Right lung (tissue), 10 donors: ENCODE results near the gene SPOP. TPM values are rescaled to one million over a fixed set of nuclear protein-coding genes. Genes with fewer than 3 reads are reported as not detected.
"Not testable (repeated sequence)": the region's sequence is repeated elsewhere in the genome, so short reads cannot be mapped to it uniquely, and the experiment has no call there.

ENCODE experiments used
- DNase-seq, 2 donors: peaks; one replicate each; pipeline ENCODE4 v3.0.0-alpha.2; 2013
- long read RNA-seq, 8 donors: transcript quantifications; one replicate each; lab custom pipeline, GENCODE V29; 2026
- polyA plus RNA-seq, 5 donors: library from polyadenylated mRNA; unstranded; fragments of 120-200 nt; gene quantifications; one replicate each; pipeline versions ENCODE4 v1.2.1 to v1.2.3, GENCODE V29; 2013; ENCODE audit warnings: inconsistent platforms in 1 of 5, low replicate concordance in 1 of 5; ENCODE audit not compliant: insufficient read length in 5 of 5, insufficient read depth in 1 of 5

SPOP gene
- polyA plus RNA-seq: 10 to 100 TPM; 67.8 to 86.0 (median 73.8) TPM
- long read RNA-seq, donor 1, transcript SPOP-222 (2 exons, 421 nt): minor isoform, 16 of 119 reads
- long read RNA-seq, donor 1, transcript SPOP-221 (1 exons, 2,135 nt): major isoform, 74 of 119 reads
- long read RNA-seq, donor 1, transcript SPOP-206 (10 exons, 1,865 nt): minor isoform, 20 of 119 reads
- long read RNA-seq, donor 1, partial matches to known transcripts: 5 of 119 reads
- long read RNA-seq, donor 1, other reads (novel, unspliced or antisense): 0 of 119 reads
- long read RNA-seq, donor 2, transcript SPOP-221 (1 exons, 2,135 nt): major isoform, 23 of 51 reads
- long read RNA-seq, donor 2, transcript SPOP-206 (10 exons, 1,865 nt): minor isoform, 20 of 51 reads
- long read RNA-seq, donor 2, partial matches to known transcripts: 5 of 51 reads
- long read RNA-seq, donor 2, other reads (novel, unspliced or antisense): 0 of 51 reads
- long read RNA-seq, donor 3, transcript SPOP-222 (2 exons, 421 nt): minor isoform, 5 of 86 reads
- long read RNA-seq, donor 3, transcript SPOP-206 (10 exons, 1,865 nt): minor isoform, 17 of 86 reads
- long read RNA-seq, donor 3, transcript SPOP-221 (1 exons, 2,135 nt): major isoform, 52 of 86 reads
- long read RNA-seq, donor 3, partial matches to known transcripts: 7 of 86 reads
- long read RNA-seq, donor 3, other reads (novel, unspliced or antisense): 0 of 86 reads
- long read RNA-seq, donor 4, transcript SPOP-206 (10 exons, 1,865 nt): minor isoform, 16 of 65 reads
- long read RNA-seq, donor 4, transcript SPOP-222 (2 exons, 421 nt): minor isoform, 8 of 65 reads
- long read RNA-seq, donor 4, transcript SPOP-221 (1 exons, 2,135 nt): major isoform, 38 of 65 reads
- long read RNA-seq, donor 4, partial matches to known transcripts: 0 of 65 reads
- long read RNA-seq, donor 4, other reads (novel, unspliced or antisense): 0 of 65 reads
- long read RNA-seq, donor 5, transcript SPOP-221 (1 exons, 2,135 nt): major isoform, 30 of 80 reads
- long read RNA-seq, donor 5, transcript SPOP-222 (2 exons, 421 nt): minor isoform, 17 of 80 reads
- long read RNA-seq, donor 5, transcript SPOP-206 (10 exons, 1,865 nt): minor isoform, 22 of 80 reads
- long read RNA-seq, donor 5, partial matches to known transcripts: 11 of 80 reads
- long read RNA-seq, donor 5, other reads (novel, unspliced or antisense): 0 of 80 reads
- long read RNA-seq, donor 6, transcript SPOP-222 (2 exons, 421 nt): minor isoform, 13 of 63 reads
- long read RNA-seq, donor 6, transcript SPOP-206 (10 exons, 1,865 nt): minor isoform, 18 of 63 reads
- long read RNA-seq, donor 6, transcript SPOP-221 (1 exons, 2,135 nt): major isoform, 30 of 63 reads
- long read RNA-seq, donor 6, partial matches to known transcripts: 0 of 63 reads
- long read RNA-seq, donor 6, other reads (novel, unspliced or antisense): 0 of 63 reads
- long read RNA-seq, donor 7, transcript SPOP-221 (1 exons, 2,135 nt): minor isoform, 16 of 66 reads
- long read RNA-seq, donor 7, transcript SPOP-222 (2 exons, 421 nt): minor isoform, 13 of 66 reads
- long read RNA-seq, donor 7, transcript SPOP-206 (10 exons, 1,865 nt): major isoform, 28 of 66 reads
- long read RNA-seq, donor 7, partial matches to known transcripts: 0 of 66 reads
- long read RNA-seq, donor 7, other reads (novel, unspliced or antisense): 5 of 66 reads
- long read RNA-seq, donor 8, transcript SPOP-221 (1 exons, 2,135 nt): major isoform, 15 of 33 reads
- long read RNA-seq, donor 8, transcript SPOP-206 (10 exons, 1,865 nt): minor isoform, 13 of 33 reads
- long read RNA-seq, donor 8, transcript SPOP-222 (2 exons, 421 nt): minor isoform, 5 of 33 reads
- long read RNA-seq, donor 8, partial matches to known transcripts: 0 of 33 reads
- long read RNA-seq, donor 8, other reads (novel, unspliced or antisense): 0 of 33 reads

DNA sequence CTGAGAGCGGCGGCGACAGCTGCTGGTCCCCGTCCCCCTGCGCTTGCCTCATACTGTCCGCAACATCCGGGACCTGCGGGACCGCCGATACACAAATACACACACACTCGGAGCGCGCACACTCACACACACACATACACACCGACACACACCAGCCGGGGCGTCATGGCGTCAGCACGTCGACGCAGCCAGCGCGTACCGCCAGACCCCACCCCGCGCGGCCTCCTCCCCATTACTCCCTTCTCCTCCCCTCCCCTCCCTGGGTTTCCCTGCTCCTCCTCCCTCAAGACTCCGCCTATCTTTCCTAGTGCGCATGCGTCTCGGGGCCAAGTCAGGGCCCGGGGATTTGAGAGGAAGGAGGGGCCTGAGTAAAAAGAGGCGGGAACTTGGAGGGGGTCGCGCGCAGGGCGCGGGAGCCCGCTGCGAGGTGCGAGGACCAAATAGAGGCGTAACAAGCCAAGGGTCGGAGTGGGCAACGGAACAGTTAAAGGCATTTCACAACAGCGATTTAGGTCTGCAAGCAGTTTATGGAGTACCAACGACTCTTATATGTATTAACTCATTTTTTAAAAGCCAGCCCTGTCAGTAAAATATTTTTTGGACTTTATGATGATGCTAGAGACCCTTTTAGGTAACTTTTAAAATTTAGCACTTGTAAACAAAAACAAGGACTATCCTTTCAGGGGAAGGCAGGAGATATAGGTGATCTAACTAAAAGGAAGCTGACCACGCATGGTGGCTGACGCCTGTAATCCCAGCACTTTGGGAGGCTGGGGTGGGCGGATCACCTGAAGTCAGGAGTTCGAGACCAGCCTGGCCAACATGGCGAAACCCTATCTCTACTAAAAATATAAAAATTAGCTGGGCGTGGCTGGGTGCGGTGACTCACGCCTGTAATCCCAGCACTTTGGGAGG lies at the start of gene SPOP:
TSS of gene SPOP (minus strand) at position 165 of the 915 bp plus-strand sequence. CDS start 55,287 bp downstream, outside the sequence.
- peak; percentile 98 to 99 for DNase-seq

DNA sequence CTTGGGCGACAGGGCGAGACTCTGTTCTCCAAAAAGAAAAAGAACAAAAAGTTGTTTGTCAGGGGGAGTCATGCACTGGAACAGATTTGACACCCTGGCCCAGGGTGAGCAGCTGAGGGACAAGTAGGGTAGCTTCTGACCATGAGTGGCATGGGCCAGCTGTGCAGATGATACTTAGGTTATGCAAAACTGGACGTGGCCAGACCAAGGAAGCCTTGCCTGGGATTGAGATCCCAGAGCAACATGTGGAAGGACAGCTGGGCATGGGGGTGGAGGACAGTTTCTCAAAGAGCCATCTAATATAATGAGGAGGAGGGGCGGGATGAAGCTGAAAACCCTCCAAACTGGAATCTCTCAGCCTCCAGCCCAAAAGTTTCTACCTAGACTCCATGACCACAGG lies 49.5 kb upstream of the SPOP start:
- DNase-seq: no peak

DNA sequence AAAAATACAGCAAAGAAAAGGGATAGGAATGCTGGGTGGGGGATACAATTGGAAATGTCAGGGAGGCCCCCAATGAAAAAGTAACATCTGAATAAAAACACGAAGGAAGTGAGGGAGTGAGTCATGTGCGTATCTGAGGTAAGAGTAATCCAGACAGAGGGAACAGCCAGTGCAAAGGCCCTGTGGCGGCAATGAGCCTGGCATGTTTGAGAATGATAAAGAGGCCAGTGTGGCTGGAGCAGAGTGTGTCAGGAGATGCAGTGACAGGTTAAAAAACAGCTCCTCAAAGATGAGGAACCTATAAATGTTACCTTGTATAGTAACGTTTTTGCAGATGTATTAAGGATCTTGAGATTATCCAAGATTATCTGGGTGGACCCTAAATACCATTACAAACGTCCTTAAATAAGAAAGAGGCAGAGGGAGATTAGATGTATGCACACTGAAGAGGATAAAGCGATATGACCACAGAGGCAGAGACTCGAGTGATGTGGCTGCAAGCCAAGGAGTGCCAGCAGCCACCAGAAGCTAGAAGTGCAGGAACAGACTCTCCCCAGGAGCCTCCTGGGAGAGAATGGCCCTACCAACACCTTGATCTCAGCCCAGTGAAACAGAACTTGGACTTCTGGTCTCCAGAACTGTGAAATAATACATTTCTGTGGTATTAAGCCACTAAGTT lies 47.7 kb upstream of the SPOP start:
- no peak for DNase-seq

DNA sequence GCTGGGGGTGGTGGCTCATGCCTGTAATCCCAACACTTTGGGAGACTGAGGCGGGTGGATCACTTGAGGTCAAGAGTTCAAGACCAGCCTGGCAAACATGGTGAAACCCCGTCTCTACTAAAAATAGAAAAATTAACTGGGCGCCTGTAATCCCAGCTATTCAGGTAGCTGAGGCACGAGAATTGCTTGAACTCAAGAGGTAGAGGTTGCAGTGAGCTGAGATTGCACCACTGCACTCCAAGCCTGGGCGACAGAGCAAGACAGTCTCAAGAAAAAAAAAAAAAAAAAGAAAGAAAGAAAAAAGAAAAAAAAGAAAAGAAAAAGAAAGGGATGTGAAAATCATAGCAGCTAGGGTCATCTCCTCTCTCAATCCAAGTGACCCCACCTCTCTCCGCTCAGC lies 46.7 kb upstream of the SPOP start:
- DNase-seq: not testable (repeated sequence)

DNA sequence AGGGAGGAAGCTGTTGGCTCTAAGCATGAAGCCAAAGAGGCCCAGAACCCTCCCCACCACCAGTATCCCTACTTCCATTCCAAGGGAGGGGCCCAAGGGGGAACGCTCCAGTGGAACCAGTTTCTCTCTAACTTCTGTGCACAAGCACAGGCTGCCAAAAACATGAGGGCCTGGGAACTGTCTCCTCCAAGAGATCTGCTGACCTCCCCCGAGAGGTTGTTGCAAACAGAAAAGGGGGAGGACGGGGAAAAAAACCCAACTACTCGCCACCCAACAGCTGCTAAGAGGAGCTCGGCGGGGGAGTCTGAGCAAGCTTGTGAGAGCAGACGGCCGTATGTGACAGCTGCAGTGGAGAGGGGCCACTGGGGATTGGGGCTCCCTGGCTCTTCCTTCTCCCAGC lies 45.5 kb upstream of the SPOP start:
- peak; percentile 66 to 73 for DNase-seq

DNA sequence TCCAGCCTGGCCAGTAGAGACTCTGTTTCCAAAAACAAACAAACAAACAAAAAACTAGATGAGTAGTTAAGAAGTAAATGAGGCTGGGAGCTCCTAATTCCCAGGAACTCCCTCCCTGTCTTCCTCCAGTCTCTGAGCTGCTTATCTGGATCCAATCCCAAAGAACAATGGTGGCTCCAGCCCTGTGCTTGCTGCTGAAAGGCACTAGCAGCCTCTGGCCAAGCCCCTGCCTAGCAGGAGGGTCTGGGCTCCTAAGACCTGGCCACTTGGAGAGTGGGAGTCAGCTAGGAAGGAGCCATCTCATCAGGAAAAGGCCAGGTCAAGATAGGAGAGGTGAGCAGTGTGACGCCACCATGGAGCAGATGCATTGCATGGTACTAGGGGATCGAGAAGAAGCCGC lies 44.2 kb upstream of the SPOP start:
- DNase-seq: no peak

DNA sequence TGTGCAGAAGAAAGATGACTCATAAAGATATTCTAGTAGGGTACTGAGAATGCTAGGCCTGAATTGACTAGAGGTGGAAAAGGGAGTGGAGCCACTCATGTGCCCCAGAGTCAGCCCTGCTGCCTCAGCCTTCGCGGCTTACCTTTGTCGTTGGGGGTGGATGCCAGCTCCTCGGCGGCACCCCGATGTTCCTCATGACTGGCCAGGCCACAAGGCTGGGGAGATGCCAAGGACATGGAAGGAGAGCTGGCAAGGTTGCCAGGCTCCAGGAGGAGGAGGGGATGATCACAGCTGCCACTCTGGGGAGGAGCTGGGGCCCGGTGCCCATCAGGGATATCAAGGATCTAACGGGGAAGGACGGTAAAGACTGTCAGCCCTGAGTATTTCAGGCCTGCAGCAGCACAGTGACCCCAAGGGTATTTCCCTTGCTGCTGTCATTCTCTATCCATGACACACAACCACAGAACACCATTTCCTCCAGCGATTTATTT lies 39.5 kb upstream of the SPOP start:
- no peak for DNase-seq

DNA sequence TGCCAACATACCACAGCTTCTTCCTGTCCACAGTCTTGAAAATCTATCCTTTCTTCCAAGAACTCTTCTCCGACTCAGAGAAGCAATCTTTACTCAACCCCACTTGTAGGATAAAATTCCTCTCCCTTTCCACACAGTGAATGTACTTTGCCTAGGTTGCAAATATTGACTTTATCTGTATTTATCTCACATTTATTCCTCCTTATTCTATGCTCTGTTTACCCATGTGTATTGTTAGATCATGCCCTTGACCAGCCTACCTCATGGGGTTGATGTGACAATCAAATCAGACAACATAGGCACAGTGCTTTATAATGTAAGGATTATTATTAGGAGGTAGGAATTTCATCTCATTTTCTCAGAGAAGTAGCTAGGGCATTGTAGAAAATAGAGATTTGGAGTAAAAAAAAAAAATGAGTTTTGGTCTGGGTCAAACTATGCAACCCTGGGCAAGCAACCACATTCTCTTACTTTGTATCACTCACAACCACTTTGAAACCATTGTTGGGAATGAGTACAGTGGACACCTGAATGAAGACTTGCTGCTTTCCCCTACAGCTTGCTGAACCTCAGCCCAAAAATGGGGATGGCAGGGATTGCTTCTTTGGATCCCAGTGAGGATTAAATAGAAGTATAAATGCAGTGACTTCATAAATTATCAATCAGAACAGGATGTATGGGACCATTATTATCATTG lies 38.9 kb upstream of the SPOP start:
- DNase-seq: no peak

DNA sequence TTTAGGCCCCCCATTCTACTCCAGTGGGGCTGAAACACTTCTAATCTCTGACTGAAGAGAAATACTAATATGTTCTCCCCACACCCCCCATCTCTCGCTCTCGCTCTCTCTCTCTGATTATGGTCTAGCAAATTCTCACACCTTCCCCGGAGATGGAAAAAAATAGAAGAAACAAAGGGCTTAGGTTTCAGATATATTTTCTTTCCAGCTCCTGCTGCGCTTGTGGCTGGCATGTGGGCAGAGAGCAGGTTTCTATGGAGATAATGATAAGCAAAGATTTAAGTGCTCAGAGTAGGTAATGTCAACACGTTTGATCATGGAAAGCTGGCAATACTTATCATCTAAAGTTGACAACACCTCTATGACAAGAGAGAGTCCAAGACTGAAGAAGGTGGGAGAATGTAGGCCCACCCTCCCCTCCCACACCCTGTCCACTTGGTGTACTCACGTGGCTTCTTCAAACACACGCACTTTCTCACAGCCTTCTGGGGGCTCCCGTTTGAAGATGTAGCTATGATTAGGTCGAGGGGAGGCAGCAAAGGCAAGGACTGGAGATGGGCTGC lies 37.9 kb upstream of the SPOP start:
- no peak for DNase-seq

DNA sequence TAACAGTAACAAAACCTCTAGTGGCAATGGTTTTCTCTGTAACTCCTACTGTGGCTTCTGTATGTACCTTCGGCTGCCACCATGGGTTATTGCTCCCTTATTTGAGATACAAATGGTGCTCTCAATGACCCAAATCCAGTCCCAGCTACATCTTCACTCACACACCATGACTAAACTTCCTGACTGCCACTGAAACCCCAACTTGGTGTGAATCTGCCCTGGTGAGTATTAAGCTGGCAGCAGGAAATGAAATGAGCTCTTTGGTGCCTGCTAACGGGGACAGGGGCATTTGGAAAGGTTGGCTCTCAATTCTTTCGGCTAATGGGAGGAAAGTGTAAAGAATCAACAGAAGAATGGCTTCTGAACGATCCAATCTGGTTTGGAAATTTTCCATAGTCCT lies 37.3 kb upstream of the SPOP start:
- DNase-seq: no peak

DNA sequence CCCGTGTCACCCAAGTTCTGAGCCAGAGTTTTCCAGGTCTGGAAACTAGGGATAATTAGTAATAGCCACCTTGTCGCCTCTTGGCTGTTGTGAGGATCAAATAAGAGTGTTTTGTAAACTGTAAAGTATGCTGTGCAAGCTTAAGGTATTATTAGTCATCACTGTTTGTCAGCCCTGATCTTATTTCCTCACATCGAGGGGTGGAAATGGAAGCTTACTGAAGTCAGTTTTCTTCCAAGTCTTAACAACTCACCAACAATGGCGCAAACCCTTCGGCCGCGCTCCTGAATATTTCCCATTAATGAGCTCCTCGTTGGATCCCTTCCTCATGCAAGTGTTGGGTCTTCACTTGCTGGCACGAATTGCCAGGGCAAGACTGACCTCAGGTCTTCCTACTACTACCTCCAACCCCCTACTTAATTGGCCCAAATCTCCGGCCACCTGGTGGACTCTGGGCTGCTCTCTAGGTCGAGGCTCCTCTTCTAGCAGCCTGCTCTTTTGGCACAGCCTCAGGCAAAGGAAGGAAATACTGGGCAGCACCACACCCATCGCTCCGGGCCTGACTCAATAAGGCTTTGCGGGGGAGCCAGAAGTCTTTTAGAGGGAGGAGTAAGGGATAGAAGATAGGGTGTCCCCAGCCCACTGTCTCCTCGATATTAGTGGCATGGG lies 30.8 kb upstream of the SPOP start:
- DNase-seq: no peak

DNA sequence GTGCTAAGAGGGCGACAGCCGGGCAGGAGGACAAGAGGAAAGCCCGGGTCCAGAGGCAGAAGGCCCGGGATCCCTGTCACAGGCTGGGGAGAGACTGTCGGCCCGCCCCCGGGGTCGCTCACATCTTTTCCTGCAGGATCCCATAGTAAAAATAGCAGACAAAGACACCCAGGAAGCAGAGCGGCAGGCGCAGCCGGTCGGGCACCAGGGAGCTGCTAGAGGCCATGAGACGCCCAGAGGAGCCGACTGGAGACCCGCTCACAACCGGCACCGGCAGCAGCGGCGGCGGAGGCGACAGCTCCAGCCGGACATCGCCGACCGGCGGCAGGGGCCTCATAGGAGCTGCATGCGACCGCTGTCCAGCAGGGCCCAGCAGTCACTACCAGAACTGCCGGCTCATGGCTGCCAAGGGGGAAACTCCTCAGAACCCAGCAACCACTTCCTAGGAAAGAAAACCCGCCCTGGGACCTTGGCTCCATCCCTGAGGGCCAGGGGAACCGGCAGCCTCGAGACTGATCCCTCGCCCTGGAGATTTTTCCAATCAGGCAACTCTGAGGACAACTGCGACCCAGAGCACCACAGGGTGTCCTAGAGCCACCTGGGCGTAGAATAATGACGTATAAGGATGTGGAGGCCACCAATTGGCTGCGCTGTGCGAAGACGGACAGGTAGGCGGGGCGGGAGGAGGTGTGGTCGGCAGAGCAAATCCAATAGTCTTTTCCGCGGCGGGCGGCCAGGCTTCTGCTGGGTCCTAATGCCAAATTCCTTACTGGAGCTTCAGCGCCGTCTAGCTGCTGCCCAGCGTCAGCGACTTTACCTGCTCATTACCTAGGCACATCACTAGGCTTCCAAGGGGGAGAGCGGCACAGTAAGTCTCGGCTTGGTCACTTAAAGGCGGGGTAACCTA lies 30.0 kb upstream of the SPOP start, which contains the start of gene SLC35B1:
TSS of gene SLC35B1 (minus strand) at position 357 of the 907 bp plus-strand sequence. CDS start at position 226, 131 bp downstream.
- peak; percentile 98 to 99 for DNase-seq

DNA sequence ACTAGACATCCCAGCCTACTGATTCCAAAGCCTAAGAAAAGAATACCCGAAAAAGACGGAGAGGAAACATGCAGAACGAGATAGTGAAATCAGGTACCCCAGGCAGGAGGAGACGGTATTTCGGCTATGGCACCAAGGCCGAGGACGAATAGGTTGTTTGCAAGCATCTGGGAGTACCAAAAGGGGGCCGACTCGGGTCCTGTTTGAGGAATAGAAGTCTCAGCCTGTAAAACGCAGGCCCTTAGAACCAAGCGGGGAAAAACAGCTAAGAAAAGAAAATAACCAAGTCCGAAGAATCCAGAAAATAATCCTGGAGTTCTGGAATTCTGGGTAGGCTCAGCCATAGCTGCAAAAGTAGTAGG lies 29.3 kb upstream of the SPOP start:
- no peak for DNase-seq

DNA sequence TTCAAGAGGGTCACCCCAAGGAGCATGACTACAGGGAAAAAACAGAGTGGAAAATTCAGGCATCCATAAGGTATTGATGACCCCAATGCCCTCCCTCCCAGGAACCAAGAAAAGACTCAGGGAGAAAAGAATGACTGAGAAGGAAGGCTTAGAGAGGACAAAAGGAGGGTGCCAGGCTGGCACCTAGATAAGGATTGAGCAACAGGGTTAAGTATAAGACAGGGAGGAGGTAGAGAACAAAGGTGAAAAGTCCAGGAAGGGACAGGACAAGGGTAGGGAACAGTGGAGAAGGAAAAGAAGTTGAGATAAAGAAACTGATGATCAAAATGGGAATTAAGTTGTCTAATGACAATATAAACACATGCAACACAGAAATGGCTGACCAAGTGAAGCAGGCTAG lies 27.4 kb upstream of the SPOP start:
- no peak for DNase-seq

DNA sequence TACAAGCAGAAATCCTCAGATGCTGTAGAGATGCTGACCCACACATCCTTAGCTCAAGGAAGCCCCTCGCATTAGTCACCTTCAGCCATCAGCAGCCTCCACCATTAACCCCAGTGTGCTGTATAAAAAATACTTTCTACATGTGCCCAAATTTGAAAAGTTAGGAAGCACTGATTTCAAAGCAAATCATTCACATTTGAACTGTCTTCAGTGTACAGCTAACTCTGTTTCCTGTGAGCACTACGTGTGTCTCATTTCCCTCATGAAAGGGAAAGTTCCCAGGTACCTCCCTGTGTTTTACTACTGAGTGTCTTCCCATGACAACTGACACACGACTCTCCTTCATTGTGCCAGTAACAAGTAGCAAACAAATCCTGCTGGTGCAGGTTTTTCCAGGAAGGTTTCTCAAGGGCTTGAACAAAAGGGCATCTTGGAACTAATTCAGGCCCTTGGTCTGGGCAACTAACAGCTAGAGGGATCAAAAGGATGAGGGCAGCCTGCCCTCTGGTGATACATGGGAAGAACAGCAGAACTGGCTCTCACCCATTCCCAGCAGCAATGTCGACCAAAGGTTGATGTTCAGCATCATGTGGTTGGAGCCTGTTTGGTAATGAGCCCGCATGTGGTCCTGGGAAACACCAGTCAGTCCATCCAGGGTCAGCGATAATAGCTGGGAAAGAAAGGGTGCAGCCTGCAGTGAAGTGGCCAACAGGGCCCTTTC lies 25.8 kb upstream of the SPOP start:
- DNase-seq: no peak
